Measurements from ENCODE around the gene CDC5L. TPM values are rescaled to one million over a fixed set of nuclear protein-coding genes. Genes with fewer than 3 reads are reported as not detected.

Gene CDC5L
- polyA plus RNA-seq, 1 of the 3 experiments (the other 2 are of a cell fraction) = 6.0 TPM

DNA sequence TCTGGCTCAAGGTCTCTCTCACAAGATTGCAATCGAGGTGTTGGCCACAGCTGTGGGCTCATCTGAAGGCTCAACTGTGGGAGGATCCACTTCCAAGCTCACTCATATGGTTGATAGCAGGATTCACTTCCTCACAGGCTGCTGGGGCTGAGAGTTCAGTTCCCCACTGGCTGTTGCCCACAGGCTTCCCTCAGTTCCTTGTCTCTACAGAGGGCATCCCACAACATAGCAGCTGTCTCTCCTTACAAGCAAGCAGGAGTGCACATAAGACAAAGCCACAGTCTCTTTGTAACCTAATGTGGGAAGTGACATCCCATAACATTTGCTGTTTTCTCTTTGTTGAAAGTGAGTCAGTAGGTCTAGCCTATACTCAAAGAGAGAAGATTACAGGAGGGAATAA lies 31.0 kb upstream of the CDC5L start (continued):
- TF ChIP-seq ELF1 (IDR thresholded peaks at IDR 0.05) = no peak
- TF ChIP-seq RAD21 (IDR thresholded peaks at IDR 0.05; ENCODE audit: low read length) = no peak
- no peak for TF ChIP-seq FOXM1 (IDR thresholded peaks at IDR 0.05; ENCODE audit: low read depth)
- no peak for TF ChIP-seq SIN3A (IDR thresholded peaks at IDR 0.05; ENCODE audit: borderline replicate concordance, low read depth, low read length)
- no peak for TF ChIP-seq GABPA (IDR thresholded peaks at IDR 0.05; ENCODE audit: low read depth)

DNA sequence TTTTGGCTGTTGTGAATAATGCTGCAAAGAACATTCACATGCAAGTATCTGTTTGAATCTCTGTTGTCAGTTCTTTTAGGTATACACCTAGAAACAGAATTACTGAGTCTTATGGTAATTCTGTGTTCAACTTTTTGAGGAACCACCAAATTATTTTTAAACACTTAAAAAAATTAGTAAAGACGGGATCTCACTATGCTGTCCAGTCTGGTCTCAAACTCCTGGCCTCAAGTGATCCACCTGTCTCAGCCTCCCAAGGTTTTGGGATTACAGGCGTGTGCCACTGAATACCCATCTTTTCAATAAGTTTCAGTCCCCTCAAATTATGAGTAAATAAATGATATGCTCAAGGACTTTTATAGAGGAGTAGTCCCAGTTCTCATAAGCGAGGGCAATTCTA lies 27.5 kb upstream of the CDC5L start:
- TF ChIP-seq SIN3A (IDR thresholded peaks at IDR 0.05; ENCODE audit: borderline replicate concordance, low read depth, low read length) (no peak), SMC3 (IDR thresholded peaks at IDR 0.05; ENCODE audit: low read depth, low read length) (no peak), RFX5 (IDR thresholded peaks at IDR 0.05; ENCODE audit: low read length) (no peak), RAD21 (IDR thresholded peaks at IDR 0.05; ENCODE audit: low read length) (no peak), EP300 (IDR thresholded peaks at IDR 0.05; ENCODE audit: borderline replicate concordance in 1 of 2, low read depth in 1 of 2, low read length in 1 of 2) (no peak), POLR2AphosphoS5 (IDR thresholded peaks at IDR 0.05; ENCODE audit: low read depth, low read length) (no peak), GATA2 (CRISPR knock-in tag; IDR thresholded peaks at IDR 0.05) (no peak)
- TF ChIP-seq, protein P1, sequence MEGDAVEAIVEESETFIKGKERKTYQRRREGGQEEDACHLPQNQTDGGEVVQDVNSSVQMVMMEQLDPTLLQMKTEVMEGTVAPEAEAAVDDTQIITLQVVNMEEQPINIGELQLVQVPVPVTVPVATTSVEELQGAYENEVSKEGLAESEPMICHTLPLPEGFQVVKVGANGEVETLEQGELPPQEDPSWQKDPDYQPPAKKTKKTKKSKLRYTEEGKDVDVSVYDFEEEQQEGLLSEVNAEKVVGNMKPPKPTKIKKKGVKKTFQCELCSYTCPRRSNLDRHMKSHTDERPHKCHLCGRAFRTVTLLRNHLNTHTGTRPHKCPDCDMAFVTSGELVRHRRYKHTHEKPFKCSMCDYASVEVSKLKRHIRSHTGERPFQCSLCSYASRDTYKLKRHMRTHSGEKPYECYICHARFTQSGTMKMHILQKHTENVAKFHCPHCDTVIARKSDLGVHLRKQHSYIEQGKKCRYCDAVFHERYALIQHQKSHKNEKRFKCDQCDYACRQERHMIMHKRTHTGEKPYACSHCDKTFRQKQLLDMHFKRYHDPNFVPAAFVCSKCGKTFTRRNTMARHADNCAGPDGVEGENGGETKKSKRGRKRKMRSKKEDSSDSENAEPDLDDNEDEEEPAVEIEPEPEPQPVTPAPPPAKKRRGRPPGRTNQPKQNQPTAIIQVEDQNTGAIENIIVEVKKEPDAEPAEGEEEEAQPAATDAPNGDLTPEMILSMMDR (IDR thresholded peaks at IDR 0.05) = no peak
- TF ChIP-seq, protein P2, sequence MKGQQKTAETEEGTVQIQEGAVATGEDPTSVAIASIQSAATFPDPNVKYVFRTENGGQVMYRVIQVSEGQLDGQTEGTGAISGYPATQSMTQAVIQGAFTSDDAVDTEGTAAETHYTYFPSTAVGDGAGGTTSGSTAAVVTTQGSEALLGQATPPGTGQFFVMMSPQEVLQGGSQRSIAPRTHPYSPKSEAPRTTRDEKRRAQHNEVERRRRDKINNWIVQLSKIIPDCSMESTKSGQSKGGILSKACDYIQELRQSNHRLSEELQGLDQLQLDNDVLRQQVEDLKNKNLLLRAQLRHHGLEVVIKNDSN (IDR thresholded peaks at IDR 0.05; ENCODE audit: borderline replicate concordance, low read depth) = no peak
- no peaks in the 10 kb centered on the region for H3K9me2 ChIP-seq
- H3K4me3 ChIP-seq (ENCODE audit: low read depth in 2 of 2, low read length in 1 of 2) = no peak overlapping the region
- H3K36me3 ChIP-seq (replicated peaks in 1 of 2; ENCODE audit: control insufficient read depth in 1 of 2, insufficient read depth in 2 of 2, low read length in 1 of 2) = no peaks in the 10 kb centered on the region
- DNase-seq = no peak
- WGBS (ENCODE audit: low lambda C conversion rate) = 52% methylated on average over 3 of the region's 3 CpGs
- no peak overlapping the region for H3K9ac ChIP-seq
- POLR2A ChIA-PET = no interaction called here
- H3K27ac ChIP-seq (ENCODE audit: low read depth in 2 of 2, low read length in 1 of 2) = no peak overlapping the region
- no peaks in the 10 kb centered on the region for H4K20me1 ChIP-seq (ENCODE audit: insufficient read depth)
- no peaks in the 10 kb centered on the region for H3K9me3 ChIP-seq
- peaks cover 15% of the 10 kb centered on the region; the same call in 1 of the 2 replicates for H3K27me3 ChIP-seq (ENCODE audit: insufficient read depth)
- H3K4me2 ChIP-seq = no peak overlapping the region
- CTCF ChIA-PET = no interaction called here
- no peaks in the 10 kb centered on the region; a peak in 1 of 4 replicates for H3K4me1 ChIP-seq (ENCODE audit: control insufficient read depth in 1 of 2, insufficient read depth in 2 of 2, low read depth in 1 of 2, low read length in 1 of 2)
- no peaks in the 10 kb centered on the region for H3F3A ChIP-seq (replicated peaks; ENCODE audit: insufficient read depth)
- no peaks in the 10 kb centered on the region for H3K79me2 ChIP-seq (ENCODE audit: insufficient read depth)
- no peak overlapping the region for H2AFZ ChIP-seq (ENCODE audit: low read depth)

DNA sequence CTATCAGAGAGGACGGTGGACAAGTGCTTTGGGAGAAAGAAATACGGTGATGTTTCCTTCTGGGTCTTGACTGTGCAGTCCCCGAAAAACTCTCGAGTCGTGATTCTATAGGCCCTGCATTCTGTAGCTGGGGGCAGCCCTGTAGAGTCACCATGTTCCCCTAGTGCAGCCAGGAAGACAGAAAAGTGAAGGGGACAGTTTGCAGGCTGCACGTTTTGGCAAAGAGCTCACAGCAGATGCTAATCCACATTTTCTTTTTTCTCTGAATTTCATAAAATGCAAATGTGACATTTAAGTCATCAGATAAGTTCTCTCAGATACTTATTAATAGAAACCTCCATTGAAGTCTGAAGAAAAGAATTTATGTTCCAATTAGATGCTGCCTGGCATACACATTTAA lies 25.6 kb upstream of the CDC5L start:
- no peaks in the 10 kb centered on the region for H4K20me1 ChIP-seq (ENCODE audit: insufficient read depth)
- no peaks in the 10 kb centered on the region; a peak in 1 of 4 replicates for H3K4me1 ChIP-seq (ENCODE audit: control insufficient read depth in 1 of 2, insufficient read depth in 2 of 2, low read depth in 1 of 2, low read length in 1 of 2)
- CTCF ChIA-PET = interaction anchor here (1.4 kb wide), 1 partner anchor 23 kb away, joined by 7 read pairs; no protein-coding TSS in a partner anchor
- H3K4me3 ChIP-seq (ENCODE audit: low read depth in 2 of 2, low read length in 1 of 2) = no peak overlapping the region
- H3K27ac ChIP-seq (ENCODE audit: low read depth in 2 of 2, low read length in 1 of 2) = no peak overlapping the region
- H3K27me3 ChIP-seq (ENCODE audit: insufficient read depth) = peaks cover 9% of the 10 kb centered on the region; the same call in 1 of the 2 replicates
- WGBS (ENCODE audit: low lambda C conversion rate) = 42% methylated on average over 6 of the region's 6 CpGs
- H2AFZ ChIP-seq (ENCODE audit: low read depth) = no peak overlapping the region
- TF ChIP-seq, protein P3, sequence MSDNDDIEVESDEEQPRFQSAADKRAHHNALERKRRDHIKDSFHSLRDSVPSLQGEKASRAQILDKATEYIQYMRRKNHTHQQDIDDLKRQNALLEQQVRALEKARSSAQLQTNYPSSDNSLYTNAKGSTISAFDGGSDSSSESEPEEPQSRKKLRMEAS (IDR thresholded peaks at IDR 0.05; ENCODE audit: low read depth) = no peak
- no peaks in the 10 kb centered on the region for H3K79me2 ChIP-seq (ENCODE audit: insufficient read depth)
- H3K9me3 ChIP-seq = no peaks in the 10 kb centered on the region
- no peak overlapping the region for H3K4me2 ChIP-seq
- H3K9ac ChIP-seq = no peak overlapping the region
- no peaks in the 10 kb centered on the region for H3K9me2 ChIP-seq
- no peak for DNase-seq
- POLR2A ChIA-PET = interaction anchor here (0.6 kb wide), 1 partner anchor 19 kb away, joined by 3 read pairs; the partner anchor contains the start of gene SPATS1
- no peaks in the 10 kb centered on the region for H3K36me3 ChIP-seq (replicated peaks in 1 of 2; ENCODE audit: control insufficient read depth in 1 of 2, insufficient read depth in 2 of 2, low read length in 1 of 2)
- no peaks in the 10 kb centered on the region for H3F3A ChIP-seq (replicated peaks; ENCODE audit: insufficient read depth)

All from SK-N-SH (cell line).